ACHN (cell line): ENCODE data around the gene UGT1A9.
A peak's percentile ranks its signal among the peaks of the same experiment; 100 is the strongest.
"Not testable (repeated sequence)": the region's sequence is repeated elsewhere in the genome, so short reads cannot be mapped to it uniquely, and the experiment has no call there.

Source experiments
- DNase-seq: peaks from one replicate; pipeline ENCODE4 v3.0.0-alpha.2; 2015
- in situ Hi-C: cut with HindIII; loops from 2 replicates; pipeline ENCODE4 v1.10.0; 2017; ENCODE audit warnings: low sequenced_read_pairs, low pct_ligation_motif_present, low pct_unique_long_range_greater_than_20kb

The UGT1A9 gene

GRCh38 chr2:233671290-233672161 lies at the start of gene UGT1A9:
Gene UGT1A9, plus strand, starts transcription at chr2:233671898. Its CDS starts 37 bp downstream, at chr2:233671935.
- DNase-seq: no peak
- in situ Hi-C loops: no loop called here

- in situ Hi-C loops: no loop called here
- no peak for DNase-seq
These were observed 44.2 kb upstream of the UGT1A9 start for GRCh38 chr2:233627331-233628025.

- in situ Hi-C loops, DNase-seq: not testable (repeated sequence)
These were observed 35.4 kb upstream of the UGT1A9 start, which contains the start of gene UGT1A10 for GRCh38 chr2:233636306-233636705. Gene UGT1A10, plus strand, starts transcription at chr2:233636448. Its CDS starts 75 bp downstream, at chr2:233636523.

GRCh38 chr2:233638836-233639235 lies 32.9 kb upstream of the UGT1A9 start:
- no peak for DNase-seq
- in situ Hi-C loops: no loop called here

- in situ Hi-C loops: no loop called here
- DNase-seq: no peak
These were observed 31.8 kb upstream of the UGT1A9 start for GRCh38 chr2:233639860-233640259.

GRCh38 chr2:233643128-233643527 lies 28.6 kb upstream of the UGT1A9 start:
- in situ Hi-C loops: no loop called here

GRCh38 chr2:233646033-233646432 lies 25.7 kb upstream of the UGT1A9 start:
- DNase-seq, in situ Hi-C loops: not testable (repeated sequence)

More at GRCh38 chr2:233643128-233643527, 28.6 kb upstream of the UGT1A9 start:
- peak; percentile 44 for DNase-seq

GRCh38 chr2:233650981-233651380 lies 20.7 kb upstream of the UGT1A9 start:
- in situ Hi-C loops: no loop called here
- no peak for DNase-seq

- no peak for DNase-seq
- in situ Hi-C loops: no loop called here
These were observed 20.3 kb upstream of the UGT1A9 start for GRCh38 chr2:233651430-233651829.

GRCh38 chr2:233654501-233654900 lies 17.2 kb upstream of the UGT1A9 start:
- in situ Hi-C loops: no loop called here

GRCh38 chr2:233655043-233655442 lies 16.7 kb upstream of the UGT1A9 start:
- in situ Hi-C loops: no loop called here
- no peak for DNase-seq

More at GRCh38 chr2:233654501-233654900, 17.2 kb upstream of the UGT1A9 start:
- DNase-seq: no peak

- DNase-seq, in situ Hi-C loops: not testable (repeated sequence)
These were observed 15.8 kb upstream of the UGT1A9 start for GRCh38 chr2:233655943-233656342.

- no peak for DNase-seq
- in situ Hi-C loops: no loop called here
These were observed 15.3 kb upstream of the UGT1A9 start for GRCh38 chr2:233656443-233656842.

GRCh38 chr2:233658610-233659009 lies 13.1 kb upstream of the UGT1A9 start:
- no peak for DNase-seq
- in situ Hi-C loops: no loop called here

- DNase-seq: no peak
- in situ Hi-C loops: no loop called here
These were observed 7.8 kb upstream of the UGT1A9 start for GRCh38 chr2:233663911-233664310.

GRCh38 chr2:233668605-233669260 lies 3.0 kb upstream of the UGT1A9 start:
- in situ Hi-C loops: no loop called here

GRCh38 chr2:233672886-233673285 lies 1.2 kb downstream of the UGT1A9 start:
- DNase-seq: no peak
- in situ Hi-C loops: no loop called here

More at GRCh38 chr2:233668605-233669260, 3.0 kb upstream of the UGT1A9 start:
- DNase-seq: peak; percentile 3

GRCh38 chr2:233673896-233674295 lies 2.2 kb downstream of the UGT1A9 start:
- in situ Hi-C loops: no loop called here
- DNase-seq: no peak

GRCh38 chr2:233674314-233674713 lies 2.6 kb downstream of the UGT1A9 start:
- DNase-seq: no peak
- in situ Hi-C loops: no loop called here
